AG09319 (cell line): Measurements from ENCODE around the gene TBX18.

Source experiments
- DNase-seq: peaks from one replicate; pipeline ENCODE4 v3.0.0-alpha.2; 2010; ENCODE audit warnings: low read depth; ENCODE audit errors: extremely low read depth
- CTCF ChIP-seq: IDR thresholded peaks from 2 replicates; pipeline ENCODE4 v1.5.1; 2011; ENCODE audit warnings: low read depth, mild to moderate bottlenecking, inconsistent platforms, low read length, moderate library complexity

The TBX18 gene

GRCh38 chr6:84669945-84670344 is 94.5 kb downstream of the TBX18 start:
- TF ChIP-seq CTCF: no peak
- no peak for DNase-seq

- TF ChIP-seq CTCF: no peak
- DNase-seq: no peak
These were observed 96.9 kb downstream of the TBX18 start for GRCh38 chr6:84667252-84668213.

GRCh38 chr6:84665401-84665800 is 99.0 kb downstream of the TBX18 start:
- no peak for DNase-seq
- no peak for TF ChIP-seq CTCF

- no peak for TF ChIP-seq CTCF
- no peak for DNase-seq
These were observed 100.5 kb downstream of the TBX18 start for GRCh38 chr6:84663866-84664265.

GRCh38 chr6:84657486-84657885 is 106.9 kb downstream of the TBX18 start:
- no peak for DNase-seq
- no peak for TF ChIP-seq CTCF

- DNase-seq: no peak
- no peak for TF ChIP-seq CTCF
These were observed 107.4 kb downstream of the TBX18 start for GRCh38 chr6:84657025-84657424.

- no peak for TF ChIP-seq CTCF
- DNase-seq: no peak
These were observed 111.3 kb downstream of the TBX18 start for GRCh38 chr6:84653027-84653551.
